ENCODE measurements around the gene ELL. TPM values are rescaled to one million over a fixed set of nuclear protein-coding genes. Genes with fewer than 3 reads are reported as not detected.

Gene ELL
- total RNA-seq, 1 experiment from 2014 or later: 18.6 TPM

GRCh38 chr19:18513868-18514267 lies 8.0 kb downstream of the ELL start:
- BruUV-seq (replicated peaks): no TSS peak
- Histone ChIP-seq H3K4me1 (ENCODE audit: control insufficient read depth, insufficient read depth, low read length) (peaks cover 7% of the 10 kb centered on the region), H3K27ac (ENCODE audit: low read length) (no peak overlapping the region), H3K27me3 (ENCODE audit: control insufficient read depth, insufficient read depth, low read length) (no peaks in the 10 kb centered on the region), H3K9me3 (ENCODE audit: control insufficient read depth, insufficient read depth, low read depth, low read length) (no peaks in the 10 kb centered on the region), H3K36me3 (ENCODE audit: control insufficient read depth, insufficient read depth, low read length) (no peaks in the 10 kb centered on the region), H3K4me3 (ENCODE audit: low read depth in 2 of 2, low read length in 2 of 2) (no peak overlapping the region)
- TF ChIP-seq SIN3A (IDR thresholded peaks at IDR 0.05; ENCODE audit: borderline replicate concordance, insufficient read depth, low read depth, low read length) (no peak), POLR2AphosphoS5 (IDR thresholded peaks at IDR 0.05; ENCODE audit: low read depth, low read length) (no peak), CTCF (IDR thresholded peaks at IDR 0.05) (no peak), TCF7L2 (IDR thresholded peaks at IDR 0.05; ENCODE audit: low read depth, low read length) (no peak)
- TF ChIP-seq, protein P1, sequence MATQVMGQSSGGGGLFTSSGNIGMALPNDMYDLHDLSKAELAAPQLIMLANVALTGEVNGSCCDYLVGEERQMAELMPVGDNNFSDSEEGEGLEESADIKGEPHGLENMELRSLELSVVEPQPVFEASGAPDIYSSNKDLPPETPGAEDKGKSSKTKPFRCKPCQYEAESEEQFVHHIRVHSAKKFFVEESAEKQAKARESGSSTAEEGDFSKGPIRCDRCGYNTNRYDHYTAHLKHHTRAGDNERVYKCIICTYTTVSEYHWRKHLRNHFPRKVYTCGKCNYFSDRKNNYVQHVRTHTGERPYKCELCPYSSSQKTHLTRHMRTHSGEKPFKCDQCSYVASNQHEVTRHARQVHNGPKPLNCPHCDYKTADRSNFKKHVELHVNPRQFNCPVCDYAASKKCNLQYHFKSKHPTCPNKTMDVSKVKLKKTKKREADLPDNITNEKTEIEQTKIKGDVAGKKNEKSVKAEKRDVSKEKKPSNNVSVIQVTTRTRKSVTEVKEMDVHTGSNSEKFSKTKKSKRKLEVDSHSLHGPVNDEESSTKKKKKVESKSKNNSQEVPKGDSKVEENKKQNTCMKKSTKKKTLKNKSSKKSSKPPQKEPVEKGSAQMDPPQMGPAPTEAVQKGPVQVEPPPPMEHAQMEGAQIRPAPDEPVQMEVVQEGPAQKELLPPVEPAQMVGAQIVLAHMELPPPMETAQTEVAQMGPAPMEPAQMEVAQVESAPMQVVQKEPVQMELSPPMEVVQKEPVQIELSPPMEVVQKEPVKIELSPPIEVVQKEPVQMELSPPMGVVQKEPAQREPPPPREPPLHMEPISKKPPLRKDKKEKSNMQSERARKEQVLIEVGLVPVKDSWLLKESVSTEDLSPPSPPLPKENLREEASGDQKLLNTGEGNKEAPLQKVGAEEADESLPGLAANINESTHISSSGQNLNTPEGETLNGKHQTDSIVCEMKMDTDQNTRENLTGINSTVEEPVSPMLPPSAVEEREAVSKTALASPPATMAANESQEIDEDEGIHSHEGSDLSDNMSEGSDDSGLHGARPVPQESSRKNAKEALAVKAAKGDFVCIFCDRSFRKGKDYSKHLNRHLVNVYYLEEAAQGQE (IDR thresholded peaks at IDR 0.05; ENCODE audit: insufficient read depth in 1 of 2, low read depth in 2 of 2, low read length in 1 of 2): no peak
- ChIA-PET CTCF (interaction anchor here (0.5 kb wide), 1 partner anchor 16 kb away, joined by 4 read pairs; no protein-coding TSS in a partner anchor), POLR2A (no interaction called here)
- in situ Hi-C loops (cut with HindIII; ENCODE audit: low pct_unique_long_range_greater_than_20kb, low sequenced_read_pairs): no loop called here
- DNase-seq (ENCODE audit: low read depth, low spot score) (no peak), ATAC-seq (no peak)
- intact Hi-C loops (cut with micrococcal nuclease; ENCODE audit: unreplicated experiment): no loop called here

- BruUV-seq (replicated peaks): no TSS peak
- in situ Hi-C loops (cut with HindIII; ENCODE audit: low pct_unique_long_range_greater_than_20kb, low sequenced_read_pairs) (no loop called here), intact Hi-C loops (cut with micrococcal nuclease; ENCODE audit: unreplicated experiment) (no loop called here)
- TF ChIP-seq SIN3A (IDR thresholded peaks at IDR 0.05; ENCODE audit: borderline replicate concordance, insufficient read depth, low read depth, low read length): no peak
- no peak for TF ChIP-seq POLR2AphosphoS5 (IDR thresholded peaks at IDR 0.05; ENCODE audit: low read depth, low read length)
- TF ChIP-seq, protein P1 (IDR thresholded peaks at IDR 0.05; ENCODE audit: insufficient read depth in 1 of 2, low read depth in 2 of 2, low read length in 1 of 2): no peak
- no peak for TF ChIP-seq CTCF (IDR thresholded peaks at IDR 0.05)
- no peak for TF ChIP-seq TCF7L2 (IDR thresholded peaks at IDR 0.05; ENCODE audit: low read depth, low read length)
- Histone ChIP-seq H3K36me3 (ENCODE audit: control insufficient read depth, insufficient read depth, low read length) (no peaks in the 10 kb centered on the region), H3K27ac (ENCODE audit: low read length) (no peak overlapping the region), H3K4me3 (ENCODE audit: low read depth in 2 of 2, low read length in 2 of 2) (no peak overlapping the region), H3K4me1 (ENCODE audit: control insufficient read depth, insufficient read depth, low read length) (peaks cover 25% of the 10 kb centered on the region), H3K9me3 (ENCODE audit: control insufficient read depth, insufficient read depth, low read depth, low read length) (no peaks in the 10 kb centered on the region), H3K27me3 (ENCODE audit: control insufficient read depth, insufficient read depth, low read length) (no peaks in the 10 kb centered on the region)
- no peak for ATAC-seq
- ChIA-PET CTCF (interaction anchor here (0.5 to 1.5 kb wide), 3 partner anchors 10 to 47 kb away, joined by 3 to 7 read pairs (median 7); no protein-coding TSS in a partner anchor), POLR2A (no interaction called here)
- DNase-seq (ENCODE audit: low read depth, low spot score): no peak
These were observed 11.7 kb downstream of the ELL start for GRCh38 chr19:18510216-18510615.
